Stimulated activated naive CD8-positive, alpha-beta T cell treated with anti-CD3 and anti-CD28 coated beads, Interleukin-15, amount 100 ng/mL, for 72 hours (primary cell): ENCODE data around the gene LCE3A.
"Not testable (repeated sequence)": the region's sequence is repeated elsewhere in the genome, so short reads cannot be mapped to it uniquely, and the experiment has no call there.

Experiments used
- ATAC-seq: fragments of 150-1000 bp; cut with Tn5 transposase; 2 replicates; pipeline ENCODE4 v1.10.0; 2021; ENCODE audit warnings: mild to moderate bottlenecking, moderate library complexity
- DNase-seq, 2 donors: peaks; one replicate each; pipeline ENCODE4 v3.0.0; 2021 to 2022
- H3K27ac Mint-ChIP-seq, 2 donors: one replicate each; pipeline ENCODE4 v1.8.0; 2022; ENCODE audit warnings: mild to moderate bottlenecking in 2 of 2, mixed read lengths in 2 of 2, moderate library complexity in 2 of 2
- H3K27me3 Mint-ChIP-seq: one replicate; pipeline ENCODE4 v1.8.0; 2022; ENCODE audit warnings: mixed read lengths
- H3K4me1 Mint-ChIP-seq: one replicate; pipeline ENCODE4 v1.8.0; 2022; ENCODE audit warnings: mild to moderate bottlenecking, mixed read lengths
- H3K4me3 Mint-ChIP-seq, 2 donors: one replicate each; pipeline ENCODE4 v1.8.0; 2022; ENCODE audit warnings: mild to moderate bottlenecking in 2 of 2, mixed read lengths in 2 of 2, moderate library complexity in 1 of 2
- H3K9me3 Mint-ChIP-seq, 2 donors: one replicate each; pipeline ENCODE4 v1.8.0; 2022; ENCODE audit warnings: mixed read lengths in 2 of 2

Gene LCE3A

GRCh38 chr1:152599934-152600333 lies 23.0 kb downstream of the LCE3A start, which contains the start of gene LCE3C:
LCE3C (plus strand) TSS chr1:152600234; CDS start chr1:152600732, 498 bp downstream.
- no peak within 1 kb of the TSS for H3K4me3 Mint-ChIP-seq
- H3K4me1 Mint-ChIP-seq = no peaks in the 10 kb centered on the region
- no peak within 1 kb of the TSS for H3K27ac Mint-ChIP-seq
- no peaks in the 10 kb centered on the region for H3K9me3 Mint-ChIP-seq
- H3K27me3 Mint-ChIP-seq = no peaks in the 10 kb centered on the region
- DNase-seq (no peak), ATAC-seq (no peak)

- ATAC-seq = no peak
- H3K4me1 Mint-ChIP-seq = no peaks in the 10 kb centered on the region
- H3K27me3 Mint-ChIP-seq = no peaks in the 10 kb centered on the region
- no peak for DNase-seq
- no peak overlapping the region for H3K27ac Mint-ChIP-seq
- H3K4me3 Mint-ChIP-seq = no peak overlapping the region
- H3K9me3 Mint-ChIP-seq = no peaks in the 10 kb centered on the region
Observed at GRCh38 chr1:152596986-152597385, 25.9 kb downstream of the LCE3A start.

DNA sequence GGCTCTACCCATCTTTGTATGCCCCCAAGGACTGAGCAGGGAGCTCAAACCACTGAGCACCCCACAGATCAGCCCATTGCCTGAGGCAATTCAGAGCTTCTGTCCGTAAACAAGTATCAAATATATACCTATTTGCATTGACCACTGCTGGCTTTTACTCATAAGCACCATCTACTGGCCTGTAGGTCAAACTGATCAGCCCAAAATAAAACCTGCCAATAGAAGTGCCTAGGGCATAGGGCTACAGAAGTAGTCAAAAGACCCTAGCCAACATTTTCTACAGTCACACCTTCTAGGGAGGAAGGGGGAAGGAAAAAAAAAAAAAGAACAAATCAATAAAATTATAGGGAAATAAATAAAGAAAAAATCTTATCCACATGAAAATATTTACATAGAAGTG lies 37.3 kb downstream of the LCE3A start:
- Mint-ChIP-seq H3K9me3 (no peaks in the 10 kb centered on the region), H3K27ac (no peak overlapping the region), H3K4me3 (no peak overlapping the region), H3K27me3 (peaks cover under 1% of the 10 kb centered on the region), H3K4me1 (no peaks in the 10 kb centered on the region)
- ATAC-seq (no peak), DNase-seq (no peak)

DNA sequence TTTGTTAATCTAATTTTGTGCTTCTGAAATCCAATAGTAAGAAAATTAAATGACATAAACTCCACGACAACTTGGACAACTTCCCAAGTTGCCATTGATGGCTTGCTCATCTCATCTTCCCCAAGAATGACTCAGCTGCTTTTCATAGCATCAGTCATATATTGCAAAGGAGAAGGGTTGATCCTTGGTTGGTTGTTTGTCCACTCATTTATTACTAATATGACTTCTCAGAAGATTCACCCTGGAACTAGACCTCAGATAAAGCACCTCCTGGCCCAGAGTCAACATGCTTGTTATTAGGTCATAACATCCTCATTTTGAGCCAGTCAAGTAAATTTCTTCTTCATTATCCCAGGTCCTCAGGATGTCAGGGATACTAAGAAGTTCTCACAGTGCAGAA lies 40.3 kb downstream of the LCE3A start:
- DNase-seq = no peak
- no peak overlapping the region for H3K27ac Mint-ChIP-seq
- peaks cover 17% of the 10 kb centered on the region for H3K27me3 Mint-ChIP-seq

DNA sequence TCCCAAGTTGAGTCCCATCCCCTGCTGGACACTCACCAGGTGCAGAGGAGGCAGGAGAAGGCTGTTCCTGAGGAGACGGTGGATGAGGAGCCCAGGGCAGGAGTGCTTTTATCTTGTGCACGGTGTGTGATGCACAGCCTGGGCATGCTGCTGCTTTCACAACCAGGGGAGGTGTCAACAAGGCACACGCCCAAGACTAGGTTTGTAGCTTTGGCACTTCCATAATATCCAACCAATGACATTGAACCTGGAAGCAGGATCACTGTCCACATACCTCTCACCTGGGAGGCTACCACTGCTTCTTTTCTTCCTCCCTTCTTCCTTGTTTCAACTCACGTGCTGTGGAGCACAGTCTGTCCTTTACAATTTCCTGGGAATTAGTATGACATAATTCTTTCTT lies 42.5 kb downstream of the LCE3A start, which contains the start of gene LCE3D:
Gene LCE3D, minus strand, starts transcription at position 84 of the 400 bp plus-strand sequence. CDS start 580 bp downstream, outside the sequence.
- no peak within 1 kb of the TSS for H3K4me3 Mint-ChIP-seq
- H3K9me3 Mint-ChIP-seq = no peaks in the 10 kb centered on the region
- DNase-seq = no peak
- H3K27ac Mint-ChIP-seq = peak within 1 kb of the TSS in 1 of 2 donors; percentile 48
- ATAC-seq = no peak
- peaks cover 17% of the 10 kb centered on the region for H3K27me3 Mint-ChIP-seq
- no peaks in the 10 kb centered on the region for H3K4me1 Mint-ChIP-seq

More for the DNA sequence above, 40.3 kb downstream of the LCE3A start:
- H3K4me3 Mint-ChIP-seq = no peak overlapping the region
- no peaks in the 10 kb centered on the region for H3K4me1 Mint-ChIP-seq
- H3K9me3 Mint-ChIP-seq = no peaks in the 10 kb centered on the region
- no peak for ATAC-seq

GRCh38 chr1:152579526-152579925 lies 43.4 kb downstream of the LCE3A start:
- not testable (repeated sequence) for H3K27ac Mint-ChIP-seq, H3K9me3 Mint-ChIP-seq, ATAC-seq, H3K4me3 Mint-ChIP-seq, DNase-seq, H3K4me1 Mint-ChIP-seq
- peaks cover 24% of the 10 kb centered on the region for H3K27me3 Mint-ChIP-seq

DNA sequence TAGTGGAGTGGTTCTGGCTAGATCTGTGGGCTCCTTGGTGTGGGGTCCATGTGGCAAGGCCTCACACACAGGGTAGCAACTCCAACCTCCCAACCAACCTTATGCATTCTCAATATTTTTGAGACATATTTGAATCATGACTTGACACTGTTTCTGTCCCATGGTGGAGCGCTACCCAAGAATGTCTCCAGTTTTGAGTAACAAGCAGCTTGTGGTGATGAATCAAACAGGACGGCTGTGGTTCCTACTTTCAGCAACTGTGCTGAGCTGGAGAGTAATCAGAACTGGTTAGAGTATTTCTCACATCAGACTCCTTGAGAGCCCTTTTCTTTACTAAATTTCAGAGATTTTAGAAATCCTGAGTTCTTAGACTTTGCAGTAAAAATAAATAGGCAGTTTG lies 45.7 kb downstream of the LCE3A start:
- no peak overlapping the region for H3K4me3 Mint-ChIP-seq
- no peaks in the 10 kb centered on the region for H3K9me3 Mint-ChIP-seq
- no peak overlapping the region for H3K27ac Mint-ChIP-seq
- H3K27me3 Mint-ChIP-seq = peaks cover 32% of the 10 kb centered on the region
- ATAC-seq (peak; percentile 50), DNase-seq (no peak)
- H3K4me1 Mint-ChIP-seq = no peaks in the 10 kb centered on the region
